Measurements from ENCODE around the gene SIGLEC7.
A peak's percentile ranks its signal among the peaks of the same experiment; 100 is the strongest.

Gene SIGLEC7

GRCh38 chr19:51148580-51148979 lies 6.5 kb downstream of the SIGLEC7 start:
- H3K4me3 ChIP-seq (replicated peaks; ENCODE audit: low read depth, low read length) = no peak overlapping the region
- TF ChIP-seq, protein P1, sequence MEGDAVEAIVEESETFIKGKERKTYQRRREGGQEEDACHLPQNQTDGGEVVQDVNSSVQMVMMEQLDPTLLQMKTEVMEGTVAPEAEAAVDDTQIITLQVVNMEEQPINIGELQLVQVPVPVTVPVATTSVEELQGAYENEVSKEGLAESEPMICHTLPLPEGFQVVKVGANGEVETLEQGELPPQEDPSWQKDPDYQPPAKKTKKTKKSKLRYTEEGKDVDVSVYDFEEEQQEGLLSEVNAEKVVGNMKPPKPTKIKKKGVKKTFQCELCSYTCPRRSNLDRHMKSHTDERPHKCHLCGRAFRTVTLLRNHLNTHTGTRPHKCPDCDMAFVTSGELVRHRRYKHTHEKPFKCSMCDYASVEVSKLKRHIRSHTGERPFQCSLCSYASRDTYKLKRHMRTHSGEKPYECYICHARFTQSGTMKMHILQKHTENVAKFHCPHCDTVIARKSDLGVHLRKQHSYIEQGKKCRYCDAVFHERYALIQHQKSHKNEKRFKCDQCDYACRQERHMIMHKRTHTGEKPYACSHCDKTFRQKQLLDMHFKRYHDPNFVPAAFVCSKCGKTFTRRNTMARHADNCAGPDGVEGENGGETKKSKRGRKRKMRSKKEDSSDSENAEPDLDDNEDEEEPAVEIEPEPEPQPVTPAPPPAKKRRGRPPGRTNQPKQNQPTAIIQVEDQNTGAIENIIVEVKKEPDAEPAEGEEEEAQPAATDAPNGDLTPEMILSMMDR (IDR thresholded peaks at IDR 0.05; ENCODE audit: low read depth, low read length, missing control alignments) = no peak
- DNase-seq (ENCODE audit: extremely low read depth, low read depth) = no peak

DNA sequence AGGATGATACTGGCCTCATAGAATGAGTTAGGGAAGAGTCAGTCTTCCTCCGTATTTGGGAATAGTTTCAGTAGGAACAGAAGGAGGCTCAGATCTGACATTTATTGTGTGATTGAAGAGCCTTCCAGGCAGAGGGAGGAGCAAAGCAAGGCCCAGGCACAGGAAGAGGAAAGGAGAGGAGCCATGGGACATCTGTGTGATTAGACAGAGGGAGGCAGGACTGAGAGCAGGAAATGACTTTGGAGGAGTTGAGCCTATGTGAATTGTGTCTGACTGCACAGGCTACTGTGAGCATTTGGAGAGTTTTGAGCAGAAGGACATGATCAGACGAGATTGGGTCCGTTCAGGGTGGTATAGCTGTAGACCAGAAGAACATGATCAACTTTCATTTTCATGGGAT lies 8.5 kb downstream of the SIGLEC7 start:
- TF ChIP-seq, protein P1 (IDR thresholded peaks at IDR 0.05; ENCODE audit: low read depth, low read length, missing control alignments) = no peak
- no peak for DNase-seq (ENCODE audit: extremely low read depth, low read depth)
- no peak overlapping the region for H3K4me3 ChIP-seq (replicated peaks; ENCODE audit: low read depth, low read length)

DNA sequence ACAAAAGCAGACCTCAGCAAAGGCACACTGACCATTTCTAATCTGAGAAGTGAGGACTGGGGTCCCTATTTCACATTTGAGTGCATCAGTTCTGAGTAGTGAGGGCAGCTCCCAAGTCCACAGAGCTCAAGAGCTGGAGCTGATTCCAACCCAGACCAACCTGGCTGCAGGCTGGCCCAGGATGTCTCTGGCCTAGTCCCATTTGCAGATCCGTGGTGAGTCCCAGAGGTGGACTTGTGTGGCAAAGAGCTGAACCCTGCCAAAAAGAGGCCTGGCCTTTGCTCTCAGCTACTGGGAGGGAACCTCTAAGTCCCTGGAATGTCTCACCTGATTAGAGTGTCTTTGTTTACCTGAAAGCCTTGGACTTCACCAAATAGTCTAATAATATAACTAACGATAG lies 14.6 kb downstream of the SIGLEC7 start:
- H3K4me3 ChIP-seq (replicated peaks; ENCODE audit: low read depth, low read length) = no peak overlapping the region
- no peak for DNase-seq (ENCODE audit: extremely low read depth, low read depth)
- TF ChIP-seq, protein P1 (IDR thresholded peaks at IDR 0.05; ENCODE audit: low read depth, low read length, missing control alignments) = no peak

- DNase-seq (ENCODE audit: extremely low read depth, low read depth) = no peak
- no peak overlapping the region for H3K4me3 ChIP-seq (replicated peaks; ENCODE audit: low read depth, low read length)
- TF ChIP-seq, protein P1 (IDR thresholded peaks at IDR 0.05; ENCODE audit: low read depth, low read length, missing control alignments) = no peak
Measured at GRCh38 chr19:51157265-51157664, 15.2 kb downstream of the SIGLEC7 start.

DNA sequence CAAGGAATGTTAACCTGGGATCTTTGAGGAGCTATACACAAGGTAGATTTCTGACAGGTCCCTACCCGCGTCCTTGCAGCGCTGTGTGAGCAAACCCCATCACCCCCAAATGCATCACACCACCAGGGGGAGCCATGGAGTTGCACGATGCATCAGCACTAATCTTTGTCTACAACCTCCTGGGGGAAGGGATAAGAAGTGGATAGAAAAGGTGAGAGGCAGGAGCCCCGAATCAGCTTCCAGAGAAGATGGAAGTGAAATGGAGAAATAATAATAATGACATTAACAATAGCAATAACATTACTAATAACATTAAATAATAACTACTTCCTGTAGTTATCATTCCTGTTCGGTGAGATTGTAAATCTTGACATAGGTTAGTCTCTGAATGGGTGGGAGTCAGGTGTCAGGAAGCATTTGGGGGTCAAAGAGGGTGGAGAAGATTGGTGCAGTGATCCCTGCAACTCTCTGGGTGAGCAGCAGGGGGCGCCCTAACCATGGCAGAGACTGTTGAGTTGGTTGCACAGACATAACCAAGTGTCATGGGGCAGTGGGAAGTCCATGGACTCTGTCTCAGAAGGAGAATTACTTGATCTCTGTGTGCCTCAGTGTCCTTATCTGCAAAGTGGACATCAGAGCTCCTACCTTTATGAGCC lies 16.5 kb downstream of the SIGLEC7 start:
- no peak overlapping the region for H3K4me3 ChIP-seq (replicated peaks; ENCODE audit: low read depth, low read length)
- TF ChIP-seq, protein P1 (IDR thresholded peaks at IDR 0.05; ENCODE audit: low read depth, low read length, missing control alignments) = peak; percentile 68
- DNase-seq (ENCODE audit: extremely low read depth, low read depth) = peak; percentile 2

DNA sequence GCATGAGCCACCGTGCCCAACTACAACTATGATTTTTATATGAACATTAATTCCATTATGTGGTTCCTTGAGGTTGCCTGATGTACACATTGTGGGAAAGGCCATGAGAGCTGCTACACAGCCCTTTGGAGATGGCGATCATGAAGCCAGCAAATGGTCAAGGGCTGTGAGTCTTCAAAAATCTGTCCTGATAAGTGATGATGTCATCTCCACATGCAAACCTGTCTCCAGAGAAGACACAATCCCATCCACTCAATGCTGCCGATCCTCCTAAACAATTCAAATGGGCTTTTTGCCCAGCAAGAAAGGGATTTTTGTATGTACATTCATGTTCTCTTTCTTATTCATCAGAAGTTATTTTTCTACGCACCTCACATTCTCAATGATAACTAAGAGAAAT lies 17.6 kb downstream of the SIGLEC7 start:
- TF ChIP-seq, protein P1 (IDR thresholded peaks at IDR 0.05; ENCODE audit: low read depth, low read length, missing control alignments) = no peak
- DNase-seq (ENCODE audit: extremely low read depth, low read depth) = no peak
- no peak overlapping the region for H3K4me3 ChIP-seq (replicated peaks; ENCODE audit: low read depth, low read length)

DNA sequence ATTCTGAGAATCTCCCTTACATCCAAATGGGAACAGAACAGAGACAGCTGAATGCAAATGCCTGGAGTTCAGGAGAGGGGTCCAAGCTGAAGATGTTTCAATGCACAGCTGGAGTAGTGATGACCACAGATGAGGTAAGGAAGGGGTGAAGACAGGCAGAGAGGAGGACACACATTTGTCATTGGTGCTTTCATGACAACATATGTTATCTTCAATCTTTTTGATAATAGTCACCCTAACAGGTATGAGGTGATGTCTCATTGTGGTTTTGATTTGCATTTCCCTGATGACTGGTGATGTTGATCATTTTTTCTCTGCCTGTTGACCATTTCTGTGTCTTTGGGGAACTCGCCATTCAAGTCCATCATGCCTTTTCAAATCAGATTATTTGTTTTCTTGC lies 19.2 kb downstream of the SIGLEC7 start:
- TF ChIP-seq, protein P1 (IDR thresholded peaks at IDR 0.05; ENCODE audit: low read depth, low read length, missing control alignments) = no peak
- no peak overlapping the region for H3K4me3 ChIP-seq (replicated peaks; ENCODE audit: low read depth, low read length)
- DNase-seq (ENCODE audit: extremely low read depth, low read depth) = no peak
